22Rv1 (cell line): ENCODE results near the gene BEST4.

Source experiments
- H3K27ac ChIP-seq: fragments of 450-650 bp; 2 replicates; pipeline ENCODE4 v1.5.1; 2017
- CTCF ChIP-seq: fragments of 450-650 bp; IDR thresholded peaks from 2 replicates; pipeline ENCODE4 v1.5.1; 2017; ENCODE audit warnings: mild to moderate bottlenecking
- ZFX ChIP-seq: fragments of 450-650 bp; IDR thresholded peaks from 2 replicates; pipeline ENCODE4 v1.6.1; 2017; ENCODE audit warnings: antibody characterized with exemption, borderline replicate concordance

BEST4 gene

GRCh38 chr1:44822981-44823451, 35.0 kb upstream of the BEST4 start:
- H3K27ac ChIP-seq, result no peak overlapping the region
- TF ChIP-seq ZFX (no peak), CTCF (no peak)

GRCh38 chr1:44822131-44822701, 34.2 kb upstream of the BEST4 start:
- TF ChIP-seq CTCF (no peak), ZFX (no peak)
- no peak overlapping the region for H3K27ac ChIP-seq

- H3K27ac ChIP-seq, result no peak overlapping the region
- TF ChIP-seq ZFX (no peak), CTCF (no peak)
These were observed 33.3 kb upstream of the BEST4 start for GRCh38 chr1:44821240-44821715.

GRCh38 chr1:44820328-44821239, 32.6 kb upstream of the BEST4 start:
- H3K27ac ChIP-seq, result peak overlapping the region; percentile 97
- no peak for TF ChIP-seq ZFX
- no peak for TF ChIP-seq CTCF

GRCh38 chr1:44819608-44820327, 31.8 kb upstream of the BEST4 start:
- TF ChIP-seq CTCF, result peak; percentile 14
- TF ChIP-seq ZFX, result no peak

GRCh38 chr1:44819196-44819607, 31.2 kb upstream of the BEST4 start:
- peak overlapping the region; percentile 97 for H3K27ac ChIP-seq
- peak; percentile 31 for TF ChIP-seq CTCF
- TF ChIP-seq ZFX, result no peak

More at GRCh38 chr1:44819608-44820327, 31.8 kb upstream of the BEST4 start:
- peak overlapping the region; percentile 97 for H3K27ac ChIP-seq
